ENCODE data around the gene DRD2. TPM values are rescaled to one million over a fixed set of nuclear protein-coding genes. Genes with fewer than 3 reads are reported as not detected.

The DRD2 gene
- total RNA-seq, 4 donors from 2014 or later = 0.13 to 0.17 TPM; not detected in 2

GRCh38 chr11:113412675-113413074 lies 62.5 kb downstream of the DRD2 start:
- no peaks in the 10 kb centered on the region for H3K9me3 ChIP-seq
- TF ChIP-seq POLR2A (IDR thresholded peaks at IDR 0.05; ENCODE audit: low read depth) (no peak), EP300 (IDR thresholded peaks at IDR 0.05) (no peak), POLR2AphosphoS5 (IDR thresholded peaks at IDR 0.05) (no peak), CTCF (IDR thresholded peaks at IDR 0.05) (no peak)
- DNase-seq (ENCODE audit: extremely low spot score) = no peak
- WGBS = 87% methylated on average over 3 of the region's 9 CpGs
- no peaks in the 10 kb centered on the region for H3K4me1 ChIP-seq
- H3K36me3 ChIP-seq = no peaks in the 10 kb centered on the region
- H3K27ac ChIP-seq (replicated peaks in 1 of 4) = no peak overlapping the region
- H3K27me3 ChIP-seq = no peaks in the 10 kb centered on the region
- no peak overlapping the region for H3K4me3 ChIP-seq
- intact Hi-C loops (cut with DNase I) = no loop called here

GRCh38 chr11:113411536-113411935 lies 63.7 kb downstream of the DRD2 start:
- 83% methylated on average over 3 of the region's 3 CpGs for WGBS
- Histone ChIP-seq H3K4me1 (no peaks in the 10 kb centered on the region), H3K36me3 (no peaks in the 10 kb centered on the region), H3K4me3 (no peak overlapping the region), H3K9me3 (no peaks in the 10 kb centered on the region), H3K27ac (replicated peaks in 1 of 4) (no peak overlapping the region), H3K27me3 (no peaks in the 10 kb centered on the region)
- intact Hi-C loops (cut with DNase I) = no loop called here
- DNase-seq (ENCODE audit: extremely low spot score) = no peak
- no peak for TF ChIP-seq POLR2A (IDR thresholded peaks at IDR 0.05; ENCODE audit: low read depth)
- TF ChIP-seq EP300 (IDR thresholded peaks at IDR 0.05) = no peak
- no peak for TF ChIP-seq POLR2AphosphoS5 (IDR thresholded peaks at IDR 0.05)
- no peak for TF ChIP-seq CTCF (IDR thresholded peaks at IDR 0.05)

DNA sequence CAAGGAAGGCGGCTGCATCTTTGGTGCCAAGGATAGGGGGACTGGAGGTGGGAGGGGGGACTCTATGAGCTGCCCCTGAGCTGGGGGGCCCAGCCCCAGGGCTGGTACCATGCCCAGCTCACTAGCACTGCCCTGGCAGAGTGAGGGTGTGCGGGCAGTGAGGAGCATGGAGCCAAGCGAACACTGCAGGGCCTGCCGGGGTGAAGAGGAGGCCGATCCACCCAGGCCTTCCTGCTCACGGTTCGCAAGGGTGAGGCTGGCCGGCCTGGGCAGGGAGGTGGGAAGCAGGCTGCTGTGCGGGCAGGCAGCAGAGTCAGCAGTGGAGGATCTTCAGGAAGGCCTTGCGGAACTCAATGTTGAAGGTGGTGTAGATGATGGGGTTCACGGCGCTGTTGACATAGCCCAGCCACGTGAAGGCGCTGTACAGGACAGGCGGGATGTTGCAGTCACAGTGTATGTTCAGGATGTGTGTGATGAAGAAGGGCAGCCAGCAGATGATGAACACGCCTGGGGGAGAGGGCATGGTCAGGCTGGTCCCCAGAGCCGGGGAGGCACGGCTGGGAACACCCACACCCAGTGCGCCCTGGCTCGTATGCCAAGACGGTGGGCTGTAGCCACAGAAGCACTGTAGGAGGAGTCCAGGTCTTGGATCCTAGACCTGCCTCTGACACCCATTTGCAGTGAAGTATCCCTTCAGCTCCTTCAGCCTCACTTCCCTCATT lies 64.6 kb downstream of the DRD2 start:
- H3K36me3 ChIP-seq = no peaks in the 10 kb centered on the region
- TF ChIP-seq POLR2AphosphoS5 (IDR thresholded peaks at IDR 0.05) (no peak), POLR2A (IDR thresholded peaks at IDR 0.05; ENCODE audit: low read depth) (no peak), EP300 (IDR thresholded peaks at IDR 0.05) (no peak), CTCF (IDR thresholded peaks at IDR 0.05) (no peak)
- H3K27ac ChIP-seq (replicated peaks in 1 of 4) = no peak overlapping the region
- no peaks in the 10 kb centered on the region for H3K27me3 ChIP-seq
- H3K9me3 ChIP-seq = no peaks in the 10 kb centered on the region
- no peak overlapping the region for H3K4me3 ChIP-seq
- no peaks in the 10 kb centered on the region for H3K4me1 ChIP-seq
- no peak for DNase-seq (ENCODE audit: extremely low spot score)
- 96% methylated on average over 19 of the region's 21 CpGs for WGBS
- intact Hi-C loops (cut with DNase I) = no loop called here

DNA sequence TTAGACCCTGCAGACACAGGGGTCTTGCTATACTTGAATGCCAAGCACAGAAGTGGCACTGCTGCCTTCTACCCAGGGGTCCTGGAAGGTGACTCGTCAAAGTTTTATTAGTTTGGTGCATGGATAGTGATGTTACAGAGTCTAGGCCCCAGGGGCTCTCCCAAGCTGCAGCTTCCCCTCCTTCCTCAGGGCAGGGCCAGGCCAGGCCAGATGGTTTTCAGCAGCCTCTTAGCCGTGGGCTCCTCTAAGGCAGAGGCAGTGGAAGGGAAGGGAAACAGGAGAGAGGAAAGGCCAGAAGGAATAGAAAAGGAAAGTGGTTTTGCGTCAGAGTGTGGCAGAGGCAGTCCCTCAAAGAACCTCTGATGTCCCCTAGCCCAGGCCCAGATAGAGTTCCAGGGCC lies 65.7 kb downstream of the DRD2 start:
- H3K27ac ChIP-seq (replicated peaks in 1 of 4) = no peak overlapping the region
- H3K4me3 ChIP-seq = no peak overlapping the region
- no peaks in the 10 kb centered on the region for H3K36me3 ChIP-seq
- no peak for DNase-seq (ENCODE audit: extremely low spot score)
- WGBS = 83% methylated on average over 3 of the region's 3 CpGs
- no peaks in the 10 kb centered on the region for H3K27me3 ChIP-seq
- TF ChIP-seq EP300 (IDR thresholded peaks at IDR 0.05) (no peak), POLR2A (IDR thresholded peaks at IDR 0.05; ENCODE audit: low read depth) (no peak), CTCF (IDR thresholded peaks at IDR 0.05) (no peak), POLR2AphosphoS5 (IDR thresholded peaks at IDR 0.05) (no peak)
- H3K9me3 ChIP-seq = no peaks in the 10 kb centered on the region
- intact Hi-C loops (cut with DNase I) = no loop called here
- no peaks in the 10 kb centered on the region for H3K4me1 ChIP-seq

- 85% methylated on average over 9 of the region's 9 CpGs for WGBS
- H3K4me1 ChIP-seq = no peaks in the 10 kb centered on the region
- no peaks in the 10 kb centered on the region for H3K36me3 ChIP-seq
- intact Hi-C loops (cut with DNase I) = no loop called here
- TF ChIP-seq POLR2AphosphoS5 (IDR thresholded peaks at IDR 0.05) (no peak), EP300 (IDR thresholded peaks at IDR 0.05) (no peak), CTCF (IDR thresholded peaks at IDR 0.05) (no peak), POLR2A (IDR thresholded peaks at IDR 0.05; ENCODE audit: low read depth) (no peak)
- no peak overlapping the region for H3K4me3 ChIP-seq
- no peak for DNase-seq (ENCODE audit: extremely low spot score)
- no peaks in the 10 kb centered on the region for H3K27me3 ChIP-seq
- H3K27ac ChIP-seq (replicated peaks in 1 of 4) = no peak overlapping the region
- no peaks in the 10 kb centered on the region for H3K9me3 ChIP-seq
These were observed 66.3 kb downstream of the DRD2 start for GRCh38 chr11:113408887-113409286.

All from esophagus muscularis mucosa (tissue), 4 donors.